Measurements from ENCODE around the gene GPC3. TPM values are rescaled to one million over a fixed set of nuclear protein-coding genes. Genes with fewer than 3 reads are reported as not detected.

The GPC3 gene
- total and polyA plus RNA-seq, 2 of the 4 experiments (the other 2 are of a cell fraction) = not detected

DNA sequence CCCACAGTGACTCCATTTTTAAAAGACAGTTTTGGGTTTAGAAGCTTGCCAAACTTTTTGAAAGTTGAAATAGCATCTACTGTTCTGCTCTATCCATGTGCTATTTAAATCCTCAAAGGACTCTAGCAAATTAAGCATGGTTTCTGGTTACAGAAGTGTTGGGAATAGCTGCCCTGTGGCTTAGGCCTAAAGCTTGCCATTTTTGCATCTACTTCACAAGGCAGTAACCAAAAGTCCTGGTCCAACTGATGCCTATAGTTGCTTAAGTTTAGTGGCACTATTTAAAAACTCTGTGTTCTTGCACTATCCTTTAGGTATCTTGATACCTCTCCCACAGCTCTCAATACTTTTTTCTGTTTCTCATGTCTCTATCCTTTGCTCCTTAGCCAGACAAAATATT is 319.1 kb downstream of the GPC3 start:
- Histone ChIP-seq H3K56ac (ENCODE audit: extremely low read depth, insufficient read depth, low read length) (no peak overlapping the region), H2AK5ac (ENCODE audit: low read depth, low read length) (no peak overlapping the region), H3K9ac (ENCODE audit: low read depth, low read length) (no peak overlapping the region), H2AFZ (replicated peaks; ENCODE audit: low read length, poor library complexity) (no peak overlapping the region), H3K4me1 (ENCODE audit: control insufficient read depth, insufficient read depth, low read length) (no peaks in the 10 kb centered on the region), H3K27ac (ENCODE audit: insufficient read depth, low read length) (no peak overlapping the region), H2AK9ac (replicated peaks; ENCODE audit: low read depth, low read length, poor library complexity) (no peak overlapping the region), H3K18ac (ENCODE audit: low read depth, low read length) (no peak overlapping the region), H3K9me1 (ENCODE audit: insufficient read depth, low read length) (no peaks in the 10 kb centered on the region), H2BK20ac (ENCODE audit: low read depth, low read length) (no peak overlapping the region), H2BK5ac (ENCODE audit: low read depth, low read length, poor library complexity, severe bottlenecking) (no peak overlapping the region), H3K4ac (ENCODE audit: low read depth, low read length) (no peak overlapping the region), H4K91ac (ENCODE audit: insufficient read depth, low read depth, low read length) (no peak overlapping the region), H4K8ac (ENCODE audit: low read depth in 2 of 2, low read length in 2 of 2) (no peak overlapping the region), H3K4me3 (ENCODE audit: insufficient read depth, low read depth, low read length) (no peak overlapping the region), H3K9me3 (ENCODE audit: control insufficient read depth, insufficient read depth, low read length) (no peaks in the 10 kb centered on the region), H3K4me2 (ENCODE audit: low read depth, low read length) (no peak overlapping the region), H4K20me1 (ENCODE audit: insufficient read depth, low read length) (no peaks in the 10 kb centered on the region; the same call in 1 of the 2 replicates), H3K27me3 (ENCODE audit: control insufficient read depth, insufficient read depth, low read length) (no peaks in the 10 kb centered on the region; the same call in 1 of the 2 replicates), H4K5ac (ENCODE audit: low read depth, low read length) (no peak overlapping the region), H2BK15ac (ENCODE audit: low read depth, low read length) (no peak overlapping the region), H3K23ac (ENCODE audit: low read depth, low read length) (no peak overlapping the region), H3K14ac (replicated peaks; ENCODE audit: low read depth, low read length) (no peak overlapping the region), H3K79me1 (ENCODE audit: low read depth in 1 of 2, low read length in 2 of 2) (no peaks in the 10 kb centered on the region), H3K36me3 (ENCODE audit: control insufficient read depth, insufficient read depth, low read length) (no peaks in the 10 kb centered on the region), H2BK120ac (ENCODE audit: low read depth, low read length) (no peak overlapping the region)
- no peak for TF ChIP-seq FOS (IDR thresholded peaks at IDR 0.05; ENCODE audit: low read depth, low read length)
- no peak for TF ChIP-seq NFE2L2 (IDR thresholded peaks at IDR 0.05; ENCODE audit: low read depth, low read length)
- no peak for TF ChIP-seq CHD1 (IDR thresholded peaks at IDR 0.05; ENCODE audit: low read depth, low read length)
- no peak for TF ChIP-seq CEBPB (IDR thresholded peaks at IDR 0.05; ENCODE audit: low read depth, low read length)
- TF ChIP-seq BHLHE40 (IDR thresholded peaks at IDR 0.05; ENCODE audit: low read depth, low read length) = no peak
- TF ChIP-seq RCOR1 (IDR thresholded peaks at IDR 0.05; ENCODE audit: insufficient replicate concordance, low read length) = no peak
- TF ChIP-seq, protein P1, sequence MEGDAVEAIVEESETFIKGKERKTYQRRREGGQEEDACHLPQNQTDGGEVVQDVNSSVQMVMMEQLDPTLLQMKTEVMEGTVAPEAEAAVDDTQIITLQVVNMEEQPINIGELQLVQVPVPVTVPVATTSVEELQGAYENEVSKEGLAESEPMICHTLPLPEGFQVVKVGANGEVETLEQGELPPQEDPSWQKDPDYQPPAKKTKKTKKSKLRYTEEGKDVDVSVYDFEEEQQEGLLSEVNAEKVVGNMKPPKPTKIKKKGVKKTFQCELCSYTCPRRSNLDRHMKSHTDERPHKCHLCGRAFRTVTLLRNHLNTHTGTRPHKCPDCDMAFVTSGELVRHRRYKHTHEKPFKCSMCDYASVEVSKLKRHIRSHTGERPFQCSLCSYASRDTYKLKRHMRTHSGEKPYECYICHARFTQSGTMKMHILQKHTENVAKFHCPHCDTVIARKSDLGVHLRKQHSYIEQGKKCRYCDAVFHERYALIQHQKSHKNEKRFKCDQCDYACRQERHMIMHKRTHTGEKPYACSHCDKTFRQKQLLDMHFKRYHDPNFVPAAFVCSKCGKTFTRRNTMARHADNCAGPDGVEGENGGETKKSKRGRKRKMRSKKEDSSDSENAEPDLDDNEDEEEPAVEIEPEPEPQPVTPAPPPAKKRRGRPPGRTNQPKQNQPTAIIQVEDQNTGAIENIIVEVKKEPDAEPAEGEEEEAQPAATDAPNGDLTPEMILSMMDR (conservative IDR thresholded peaks at IDR 0.05; ENCODE audit: low read depth, low read length) = no peak
- TF ChIP-seq MAZ (IDR thresholded peaks at IDR 0.05; ENCODE audit: borderline replicate concordance, low read depth, low read length) = no peak
- no peak for TF ChIP-seq MXI1 (IDR thresholded peaks at IDR 0.05; ENCODE audit: borderline replicate concordance, low read depth, low read length)
- TF ChIP-seq, protein P2, sequence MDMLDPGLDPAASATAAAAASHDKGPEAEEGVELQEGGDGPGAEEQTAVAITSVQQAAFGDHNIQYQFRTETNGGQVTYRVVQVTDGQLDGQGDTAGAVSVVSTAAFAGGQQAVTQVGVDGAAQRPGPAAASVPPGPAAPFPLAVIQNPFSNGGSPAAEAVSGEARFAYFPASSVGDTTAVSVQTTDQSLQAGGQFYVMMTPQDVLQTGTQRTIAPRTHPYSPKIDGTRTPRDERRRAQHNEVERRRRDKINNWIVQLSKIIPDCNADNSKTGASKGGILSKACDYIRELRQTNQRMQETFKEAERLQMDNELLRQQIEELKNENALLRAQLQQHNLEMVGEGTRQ (IDR thresholded peaks at IDR 0.05; ENCODE audit: low read depth, low read length) = no peak
- no peak for TF ChIP-seq RAD21 (IDR thresholded peaks at IDR 0.05; ENCODE audit: low read length)
- TF ChIP-seq, protein P3, sequence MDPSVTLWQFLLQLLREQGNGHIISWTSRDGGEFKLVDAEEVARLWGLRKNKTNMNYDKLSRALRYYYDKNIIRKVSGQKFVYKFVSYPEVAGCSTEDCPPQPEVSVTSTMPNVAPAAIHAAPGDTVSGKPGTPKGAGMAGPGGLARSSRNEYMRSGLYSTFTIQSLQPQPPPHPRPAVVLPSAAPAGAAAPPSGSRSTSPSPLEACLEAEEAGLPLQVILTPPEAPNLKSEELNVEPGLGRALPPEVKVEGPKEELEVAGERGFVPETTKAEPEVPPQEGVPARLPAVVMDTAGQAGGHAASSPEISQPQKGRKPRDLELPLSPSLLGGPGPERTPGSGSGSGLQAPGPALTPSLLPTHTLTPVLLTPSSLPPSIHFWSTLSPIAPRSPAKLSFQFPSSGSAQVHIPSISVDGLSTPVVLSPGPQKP (IDR thresholded peaks at IDR 0.05; ENCODE audit: borderline replicate concordance, low read depth, low read length) = no peak
- TF ChIP-seq SMC3 (IDR thresholded peaks at IDR 0.05; ENCODE audit: low read depth, low read length) = no peak
- TF ChIP-seq RFX5 (IDR thresholded peaks at IDR 0.05; ENCODE audit: low read depth, low read length) = no peak
- TF ChIP-seq MAFK (IDR thresholded peaks at IDR 0.05; ENCODE audit: low read depth, low read length) = no peak
- ChIA-PET CTCF (interaction anchor here (1.1 kb wide), 1 partner anchor 661 kb away, joined by 3 read pairs; no protein-coding TSS in a partner anchor), POLR2A (ENCODE audit: unreplicated experiment) (no interaction called here)
- dilution Hi-C loops (cut with HindIII; ENCODE audit: low sequenced_read_pairs, unreplicated experiment) = no loop called here
- intact Hi-C loops (cut with micrococcal nuclease) = loop anchor here (10.0 kb wide), 1 partner anchor 251 kb away; the partner anchor contains the start of gene GPC4
- in situ Hi-C loops (cut with MboI; ENCODE audit: low sequenced_read_pairs) = no loop called here
- ATAC-seq (ENCODE audit: low read depth) (no peak), DNase-seq (no peak)
- BruUV-seq (replicated peaks) = no TSS peak

Measured in IMR-90 (cell line).